HepG2 (cell line): ENCODE data around the gene PSMB11. TPM values are rescaled to one million over a fixed set of nuclear protein-coding genes. Genes with fewer than 3 reads are reported as not detected.
A peak's percentile ranks its signal among the peaks of the same experiment; 100 is the strongest.

Experiments used
- ATAC-seq: fragments of 200-7000 bp; cut with Tn5 transposase; 3 replicates; pipeline ENCODE4 v1.9.1; 2020; ENCODE audit warnings: mild to moderate bottlenecking, moderate library complexity
- BruUV-seq: library from RNA; stranded (reverse); fragments of 400-500 nt; replicated peaks from 2 replicates; lab custom pipeline; 2021; lab: Mats Ljungman, UMichigan
- CTCF ChIA-PET: fragments of 300-600 bp; formaldehyde crosslinking; extraction: SDS; loops from one replicate; lab custom pipeline; 2021; ENCODE audit warnings: low total read pairs, inconsistent platforms, low intra/inter-chr PET ratio; lab: Yijun Ruan, JAX
- POLR2A ChIA-PET: fragments of 350-600 bp; sonication (Branson Sonifier 250); formaldehyde crosslinking; loops from one replicate; lab custom pipeline; 2020; ENCODE audit warnings: antibody characterized with exemption, inconsistent platforms; lab: Yijun Ruan, JAX
- DNase-seq: peaks from one replicate; pipeline ENCODE4 v3.0.0-alpha.2; 2015; ENCODE audit warnings: low spot score
- FAIRE-seq: peaks from 3 replicates; lab custom pipeline; 2011; peaks lifted over from hg19 to GRCh38; lab: Jason Lieb, UNC
- H2AFZ ChIP-seq: one replicate; pipeline ENCODE4 v1.6.1; 2011; ENCODE audit warnings: low read length, inconsistent platforms
- H3K27ac ChIP-seq: fragments of 300-600 bp; 3 replicates; pipeline ENCODE4 v1.8.0; 2011; ENCODE audit warnings: mixed run types, mild to moderate bottlenecking, mixed read lengths, low read length, inconsistent platforms; ENCODE audit not compliant: insufficient read depth; ENCODE audit errors: extremely low read length
- H3K27me3 ChIP-seq, 2 experiments: fragments of 200-600 bp in 1 of 2; 2 replicates in 1 of 2; 3 replicates in 1 of 2; pipeline versions ENCODE4 v1.6.0 to v1.8.0; 2011; ENCODE audit warnings: low read length in 2 of 2, mild to moderate bottlenecking in 2 of 2, moderate library complexity in 2 of 2, inconsistent platforms in 1 of 2; ENCODE audit not compliant: insufficient read depth in 2 of 2, control insufficient read depth in 1 of 2
- H3K36me3 ChIP-seq, 2 experiments: fragments of 200-600 bp in 1 of 2; replicated peaks in 1 of 2; 2 replicates in 1 of 2; 3 replicates in 1 of 2; pipeline versions ENCODE4 v1.5.1 to v1.8.0; 2011; ENCODE audit warnings: low read length in 2 of 2, inconsistent platforms in 1 of 2; ENCODE audit not compliant: insufficient read depth in 2 of 2, control insufficient read depth in 1 of 2
- H3K4me1 ChIP-seq: 2 replicates; pipeline ENCODE4 v1.5.1; 2012; ENCODE audit warnings: low read length, inconsistent platforms; ENCODE audit not compliant: insufficient read depth
- H3K4me2 ChIP-seq: 2 replicates; pipeline ENCODE4 v1.6.0; 2011; ENCODE audit warnings: low read depth, low read length, inconsistent platforms
- H3K4me3 ChIP-seq, 3 experiments: fragments of 200-600 bp in 1 of 3; sonication (generic), shearing (Covaris generic) in 1 of 3; replicated peaks in 1 of 3; 2 replicates each; pipeline ENCODE4 v1.5.1; 2011 to 2016; ENCODE audit warnings: low read length in 3 of 3, inconsistent platforms in 2 of 3, low read depth in 2 of 3, mild to moderate bottlenecking in 2 of 3, control low read depth in 1 of 3, mixed read lengths in 1 of 3; ENCODE audit not compliant: insufficient read depth in 1 of 3
- H3K79me2 ChIP-seq: one replicate; pipeline ENCODE4 v1.6.1; 2011; ENCODE audit warnings: low read length, inconsistent platforms; ENCODE audit not compliant: insufficient read depth
- H3K9ac ChIP-seq: 2 replicates; pipeline ENCODE4 v1.6.0; 2011; ENCODE audit warnings: mild to moderate bottlenecking, low read depth, low read length, inconsistent platforms; ENCODE audit not compliant: insufficient read depth
- H3K9me3 ChIP-seq: 2 replicates; pipeline ENCODE4 v1.5.1; 2012; ENCODE audit warnings: mild to moderate bottlenecking, low read length
- H4K20me1 ChIP-seq: 2 replicates; pipeline ENCODE4 v1.6.0; 2011; ENCODE audit warnings: inconsistent platforms, mild to moderate bottlenecking, low read length, moderate library complexity; ENCODE audit not compliant: insufficient read depth
- DNMT3B ChIP-seq: conservative IDR thresholded peaks from 2 replicates; pipeline ENCODE4 v1.6.1; 2016; ENCODE audit warnings: missing biosample characterization, control low read depth
- POLR2AphosphoS5 ChIP-seq: IDR thresholded peaks from 2 replicates; pipeline ENCODE4 v1.6.1; 2012; ENCODE audit warnings: low read depth, low read length
- RBM22 ChIP-seq: fragments of 200-400 bp; formaldehyde crosslinking; optimal IDR thresholded peaks from 2 replicates; pipeline ENCODE3; 2017; ENCODE audit warnings: mild to moderate bottlenecking, low read length, moderate library complexity
- SP2 ChIP-seq: sonication (generic); formaldehyde crosslinking; IDR thresholded peaks from 2 replicates; pipeline ENCODE4 v1.5.1; 2020; ENCODE audit warnings: mild to moderate bottlenecking, missing genetic modification reagents
- SSRP1 ChIP-seq: IDR thresholded peaks from 2 replicates; pipeline ENCODE4 v1.6.1; 2016; ENCODE audit warnings: control low read depth
- TCF7L2 ChIP-seq: IDR thresholded peaks from 2 replicates; pipeline ENCODE4 v1.6.1; 2011; ENCODE audit warnings: mild to moderate bottlenecking, low read depth, low read length, moderate library complexity
- ZNF652 ChIP-seq: IDR thresholded peaks from 2 replicates; pipeline ENCODE4 v1.6.1; 2016; ENCODE audit warnings: low read depth, borderline replicate concordance
- ZNF720 ChIP-seq: sonication (generic); formaldehyde crosslinking; IDR thresholded peaks from 2 replicates; pipeline ENCODE4 v1.4.0; 2020; ENCODE audit warnings: missing genetic modification reagents
- WGBS: methylation state at CpG from one replicate; pipeline ENCODE4 v1.1.6; 2017; ENCODE audit warnings: low lambda C conversion rate; 5-methylcytosine and 5-hydroxymethylcytosine counted together
- in situ Hi-C: cut with HindIII; loops from 2 replicates; pipeline ENCODE4 v1.10.0; 2017; ENCODE audit warnings: low pct_unique_long_range_greater_than_20kb; ENCODE audit not compliant: extremely low pct_ligation_motif_present
- intact Hi-C: fragments of 100-400 bp; cut with micrococcal nuclease; formaldehyde crosslinking; loops from one replicate; pipeline ENCODE4 v1.10.0; 2022; ENCODE audit not compliant: unreplicated experiment
- polyA plus RNA-seq, 8 experiments: library from polyadenylated mRNA; depleted of rRNA in 3 of 8; stranded (reverse) in 7 of 8; unstranded in 1 of 8; fragments of >200 nt; fragmentation: Illumina TruSeq in 4 of 8; extraction: Trizol in 4 of 8; gene quantifications; 2 replicates each; pipeline versions ENCODE4 v1.2.1 to v1.2.3, GENCODE V29; 2011 to 2016; ENCODE audit warnings: low read depth in 4 of 8, missing spikeins in 1 of 8, mixed read lengths in 1 of 8; ENCODE audit not compliant: insufficient read depth in 1 of 8
- total RNA-seq, 5 experiments: library from RNA; depleted of rRNA; stranded (reverse); fragments of >200 nt; fragmentation: Illumina TruSeq; extraction: Trizol; gene quantifications; 2 replicates each; pipeline ENCODE4 v1.2.3, GENCODE V29; 2016; ENCODE audit warnings: low read depth in 1 of 5
- TF ChIP-seq, protein P1 (sequence below): sonication (generic); formaldehyde crosslinking; IDR thresholded peaks from 2 replicates; pipeline ENCODE4 v1.5.0; 2020; ENCODE audit warnings: missing genetic modification reagents
- TF ChIP-seq, protein P2 (sequence below): sonication (generic); formaldehyde crosslinking; conservative IDR thresholded peaks from 2 replicates; pipeline ENCODE4 v1.8.1; 2023; ENCODE audit warnings: missing genetic modification reagents
- TF ChIP-seq, protein P3 (sequence below): sonication (generic); formaldehyde crosslinking; conservative IDR thresholded peaks from 2 replicates; pipeline ENCODE4 v1.4.0; 2020; ENCODE audit warnings: missing genetic modification reagents

PSMB11 gene
- total and polyA plus RNA-seq, 2 of the 13 experiments (the other 11 are each of a cell fraction or from before 2014, with no cell fraction given): not detected

DNA sequence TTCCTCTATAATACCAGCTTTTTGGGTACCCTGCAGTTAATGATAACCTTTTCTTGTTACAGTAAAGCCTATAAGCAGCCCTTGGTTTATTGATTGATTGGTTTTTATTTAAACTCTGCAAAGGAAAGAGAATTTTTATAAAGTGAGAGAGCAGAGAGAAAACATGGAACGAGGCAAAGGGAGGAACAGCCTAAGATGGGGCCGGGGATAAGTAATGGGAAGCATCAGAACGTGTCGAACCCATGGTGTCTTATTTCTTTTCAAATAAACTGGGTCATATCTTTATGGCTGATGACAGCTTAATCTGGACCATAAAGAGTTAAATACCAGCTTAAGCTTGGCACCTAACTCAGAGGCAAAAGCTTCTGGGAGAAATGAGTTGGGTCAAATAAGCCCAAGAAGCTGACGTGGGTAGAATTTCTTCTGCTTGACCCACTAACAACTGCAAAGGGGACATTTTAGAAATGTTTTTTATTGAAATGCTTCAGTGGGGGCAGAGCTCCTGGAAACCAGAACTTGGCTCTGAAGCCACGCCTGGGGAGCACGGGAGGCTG lies 20.0 kb upstream of the PSMB11 start:
- no peak for DNase-seq
- Histone ChIP-seq H3K27ac (no peak overlapping the region), H3K4me3 (no peak overlapping the region)
- TF ChIP-seq ZNF652 (CRISPR knock-in tag) (peak; percentile 81), ZNF720 (CRISPR knock-in tag) (no peak), SP2 (no peak), SSRP1 (CRISPR knock-in tag) (0 out of 2 replicates have a peak, but pooled peaks have one; percentile 53), RBM22 (peak; percentile 82), POLR2AphosphoS5 (0 out of 2 replicates have a peak, but pooled peaks have one; percentile 30), TCF7L2 (0 out of 2 replicates have a peak, but pooled peaks have one; percentile 12), DNMT3B (no peak)
- TF ChIP-seq, protein P1, sequence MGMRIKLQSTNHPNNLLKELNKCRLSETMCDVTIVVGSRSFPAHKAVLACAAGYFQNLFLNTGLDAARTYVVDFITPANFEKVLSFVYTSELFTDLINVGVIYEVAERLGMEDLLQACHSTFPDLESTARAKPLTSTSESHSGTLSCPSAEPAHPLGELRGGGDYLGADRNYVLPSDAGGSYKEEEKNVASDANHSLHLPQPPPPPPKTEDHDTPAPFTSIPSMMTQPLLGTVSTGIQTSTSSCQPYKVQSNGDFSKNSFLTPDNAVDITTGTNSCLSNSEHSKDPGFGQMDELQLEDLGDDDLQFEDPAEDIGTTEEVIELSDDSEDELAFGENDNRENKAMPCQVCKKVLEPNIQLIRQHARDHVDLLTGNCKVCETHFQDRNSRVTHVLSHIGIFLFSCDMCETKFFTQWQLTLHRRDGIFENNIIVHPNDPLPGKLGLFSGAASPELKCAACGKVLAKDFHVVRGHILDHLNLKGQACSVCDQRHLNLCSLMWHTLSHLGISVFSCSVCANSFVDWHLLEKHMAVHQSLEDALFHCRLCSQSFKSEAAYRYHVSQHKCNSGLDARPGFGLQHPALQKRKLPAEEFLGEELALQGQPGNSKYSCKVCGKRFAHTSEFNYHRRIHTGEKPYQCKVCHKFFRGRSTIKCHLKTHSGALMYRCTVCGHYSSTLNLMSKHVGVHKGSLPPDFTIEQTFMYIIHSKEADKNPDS (CRISPR knock-in tag): 0 out of 2 replicates have a peak, but pooled peaks have one; percentile 20
- TF ChIP-seq, protein P2, sequence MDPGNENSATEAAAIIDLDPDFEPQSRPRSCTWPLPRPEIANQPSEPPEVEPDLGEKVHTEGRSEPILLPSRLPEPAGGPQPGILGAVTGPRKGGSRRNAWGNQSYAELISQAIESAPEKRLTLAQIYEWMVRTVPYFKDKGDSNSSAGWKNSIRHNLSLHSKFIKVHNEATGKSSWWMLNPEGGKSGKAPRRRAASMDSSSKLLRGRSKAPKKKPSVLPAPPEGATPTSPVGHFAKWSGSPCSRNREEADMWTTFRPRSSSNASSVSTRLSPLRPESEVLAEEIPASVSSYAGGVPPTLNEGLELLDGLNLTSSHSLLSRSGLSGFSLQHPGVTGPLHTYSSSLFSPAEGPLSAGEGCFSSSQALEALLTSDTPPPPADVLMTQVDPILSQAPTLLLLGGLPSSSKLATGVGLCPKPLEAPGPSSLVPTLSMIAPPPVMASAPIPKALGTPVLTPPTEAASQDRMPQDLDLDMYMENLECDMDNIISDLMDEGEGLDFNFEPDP (CRISPR knock-in tag): 0 out of 2 replicates have a peak, but pooled peaks have one; percentile 76
- TF ChIP-seq, protein P3, sequence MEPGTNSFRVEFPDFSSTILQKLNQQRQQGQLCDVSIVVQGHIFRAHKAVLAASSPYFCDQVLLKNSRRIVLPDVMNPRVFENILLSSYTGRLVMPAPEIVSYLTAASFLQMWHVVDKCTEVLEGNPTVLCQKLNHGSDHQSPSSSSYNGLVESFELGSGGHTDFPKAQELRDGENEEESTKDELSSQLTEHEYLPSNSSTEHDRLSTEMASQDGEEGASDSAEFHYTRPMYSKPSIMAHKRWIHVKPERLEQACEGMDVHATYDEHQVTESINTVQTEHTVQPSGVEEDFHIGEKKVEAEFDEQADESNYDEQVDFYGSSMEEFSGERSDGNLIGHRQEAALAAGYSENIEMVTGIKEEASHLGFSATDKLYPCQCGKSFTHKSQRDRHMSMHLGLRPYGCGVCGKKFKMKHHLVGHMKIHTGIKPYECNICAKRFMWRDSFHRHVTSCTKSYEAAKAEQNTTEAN: no peak
- TF ChIP-seq, all 625 proteins: peak for 7
- BruUV-seq: no TSS peak
- intact Hi-C loops: no loop called here
- Histone ChIP-seq H3K4me1 (peaks cover 17% of the 10 kb centered on the region), H3K4me2 (no peak overlapping the region), H3K9ac (no peak overlapping the region), H3K79me2 (no peaks in the 10 kb centered on the region), H3K36me3 (peaks cover 12 to 20% of the 10 kb centered on the region in 2 experiments), H4K20me1 (0 out of 2 replicates have a peak, but pooled peaks cover 6% of the 10 kb centered on the region), H3K9me3 (no peaks in the 10 kb centered on the region), H2AFZ (no peak overlapping the region), H3K27me3 (no peaks in the 10 kb centered on the region)
- CTCF ChIA-PET: no interaction called here
- ATAC-seq: no peak
- POLR2A ChIA-PET: interaction anchor here (1.0 to 15.1 kb wide), 5 partner anchors 9 to 27 kb away, joined by 3 to 203 read pairs (median 4); no protein-coding TSS in a partner anchor
- no peak for FAIRE-seq
- WGBS: 93% methylated on average over 7 of the region's 7 CpGs
- in situ Hi-C loops: no loop called here
